Lower lobe of right lung (tissue), 2 donors: ENCODE measurements around the gene JAKMIP1. TPM values are rescaled to one million over a fixed set of nuclear protein-coding genes. Genes with fewer than 3 reads are reported as not detected.

ENCODE experiments used
- ATAC-seq, 2 donors: fragments of 200-7000 bp; cut with Tn5 transposase; one replicate each; pipeline ENCODE4 v1.9.1; 2020 to 2022; ENCODE audit warnings: mild to moderate bottlenecking in 2 of 2, moderate library complexity in 2 of 2
- DNase-seq: peaks from one replicate; pipeline ENCODE4 v3.0.0-alpha.2; 2020
- H3K27ac ChIP-seq: fragments of 200-600 bp; one replicate; pipeline ENCODE4 v1.8.0; 2022
- H3K27me3 ChIP-seq: fragments of 200-600 bp; one replicate; pipeline ENCODE4 v1.8.0; 2022; ENCODE audit warnings: low read depth
- H3K36me3 ChIP-seq: fragments of 200-600 bp; one replicate; pipeline ENCODE4 v1.8.0; 2022; ENCODE audit warnings: mild to moderate bottlenecking
- H3K4me1 ChIP-seq: fragments of 200-600 bp; one replicate; pipeline ENCODE4 v1.8.0; 2022
- H3K4me3 ChIP-seq: fragments of 200-600 bp; one replicate; pipeline ENCODE4 v1.8.0; 2022; ENCODE audit warnings: mild to moderate bottlenecking
- H3K9me3 ChIP-seq: fragments of 200-600 bp; one replicate; pipeline ENCODE4 v1.8.0; 2022
- intact Hi-C: fragments of 100-400 bp; cut with DNase I; formaldehyde crosslinking; loops from one replicate; pipeline ENCODE4 v1.11.0; 2022
- total RNA-seq: library from RNA; stranded (reverse); fragmentation: NEBNext Ultra II Directional; extraction: Animal tissue kit (Norgen Biotek cat#: 25700); gene quantifications from one replicate; pipeline ENCODE4 v1.2.1, GENCODE V29; 2021
- TF ChIP-seq, protein P1 (sequence below): fragments of 200-600 bp; IDR thresholded peaks from one replicate; pipeline ENCODE4 v1.8.0; 2022; ENCODE audit warnings: antibody characterized with exemption, mild to moderate bottlenecking
- donor health status: DM: no; HTN: yes; CAD: no; lungs with severe emphysema.

Gene JAKMIP1
- total RNA-seq, 1 donor from 2014 or later: 0.65 TPM

DNA sequence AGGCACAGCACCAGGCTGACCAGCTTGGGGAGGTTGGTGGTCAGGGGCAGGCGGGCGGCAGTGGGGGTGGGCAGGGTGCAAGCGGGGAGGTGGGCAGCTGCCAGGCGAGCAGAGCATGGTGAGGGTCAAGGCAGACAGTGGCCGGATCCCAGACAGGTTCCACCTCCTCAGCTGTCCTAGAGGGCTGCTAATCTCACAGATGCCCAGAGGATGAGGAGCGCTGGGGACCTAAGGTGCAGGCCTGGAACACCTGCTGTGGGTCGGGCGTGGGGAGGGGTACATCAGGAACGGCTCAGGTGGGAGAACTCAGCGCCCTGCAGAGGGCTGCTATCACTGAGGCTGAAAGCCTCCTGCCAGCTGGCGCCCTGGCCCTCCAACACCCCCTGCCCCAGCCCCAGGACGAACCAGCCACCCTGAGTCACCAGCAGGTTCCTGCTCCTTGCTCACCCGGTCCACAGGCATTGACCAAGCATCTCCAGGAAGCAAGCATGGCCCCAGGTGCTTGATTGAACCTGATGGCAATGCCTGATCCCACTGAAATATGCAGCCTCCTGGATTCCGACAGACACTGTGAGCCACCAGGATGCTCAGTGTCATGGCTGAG is 153.7 kb downstream of the JAKMIP1 start:
- Histone ChIP-seq H3K27ac (no peak overlapping the region), H3K36me3 (no peaks in the 10 kb centered on the region), H3K27me3 (peaks cover 13% of the 10 kb centered on the region), H3K4me3 (no peak overlapping the region), H3K9me3 (no peaks in the 10 kb centered on the region), H3K4me1 (no peaks in the 10 kb centered on the region)
- TF ChIP-seq, protein P1, sequence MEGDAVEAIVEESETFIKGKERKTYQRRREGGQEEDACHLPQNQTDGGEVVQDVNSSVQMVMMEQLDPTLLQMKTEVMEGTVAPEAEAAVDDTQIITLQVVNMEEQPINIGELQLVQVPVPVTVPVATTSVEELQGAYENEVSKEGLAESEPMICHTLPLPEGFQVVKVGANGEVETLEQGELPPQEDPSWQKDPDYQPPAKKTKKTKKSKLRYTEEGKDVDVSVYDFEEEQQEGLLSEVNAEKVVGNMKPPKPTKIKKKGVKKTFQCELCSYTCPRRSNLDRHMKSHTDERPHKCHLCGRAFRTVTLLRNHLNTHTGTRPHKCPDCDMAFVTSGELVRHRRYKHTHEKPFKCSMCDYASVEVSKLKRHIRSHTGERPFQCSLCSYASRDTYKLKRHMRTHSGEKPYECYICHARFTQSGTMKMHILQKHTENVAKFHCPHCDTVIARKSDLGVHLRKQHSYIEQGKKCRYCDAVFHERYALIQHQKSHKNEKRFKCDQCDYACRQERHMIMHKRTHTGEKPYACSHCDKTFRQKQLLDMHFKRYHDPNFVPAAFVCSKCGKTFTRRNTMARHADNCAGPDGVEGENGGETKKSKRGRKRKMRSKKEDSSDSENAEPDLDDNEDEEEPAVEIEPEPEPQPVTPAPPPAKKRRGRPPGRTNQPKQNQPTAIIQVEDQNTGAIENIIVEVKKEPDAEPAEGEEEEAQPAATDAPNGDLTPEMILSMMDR: no peak
- intact Hi-C loops: no loop called here
- DNase-seq: no peak
- no peak for ATAC-seq

DNA sequence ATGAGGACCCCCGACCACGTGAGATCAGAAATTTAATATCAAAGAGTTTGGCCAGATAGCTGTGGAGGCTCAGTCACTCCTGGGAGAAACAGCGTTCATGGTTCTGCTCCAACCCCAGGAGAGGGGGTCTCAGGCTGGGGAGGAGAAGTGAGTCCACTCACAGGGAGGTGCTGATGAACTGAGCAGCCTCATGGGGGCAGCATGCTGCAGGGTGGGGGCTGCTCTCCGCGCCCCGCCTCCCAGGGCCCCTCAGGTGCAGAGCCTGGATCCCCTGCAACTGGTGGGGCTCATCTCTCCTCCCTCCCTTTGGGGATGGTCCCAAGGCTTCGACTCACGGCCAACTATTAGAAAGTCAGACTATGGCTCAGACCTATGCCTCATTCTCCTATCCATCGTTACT is 155.5 kb downstream of the JAKMIP1 start:
- Histone ChIP-seq H3K4me3 (no peak overlapping the region), H3K36me3 (no peaks in the 10 kb centered on the region), H3K4me1 (no peaks in the 10 kb centered on the region), H3K27ac (no peak overlapping the region), H3K9me3 (no peaks in the 10 kb centered on the region), H3K27me3 (peaks cover 13% of the 10 kb centered on the region)
- ATAC-seq: no peak
- no peak for DNase-seq
- intact Hi-C loops: no loop called here
- TF ChIP-seq, protein P1: no peak

DNA sequence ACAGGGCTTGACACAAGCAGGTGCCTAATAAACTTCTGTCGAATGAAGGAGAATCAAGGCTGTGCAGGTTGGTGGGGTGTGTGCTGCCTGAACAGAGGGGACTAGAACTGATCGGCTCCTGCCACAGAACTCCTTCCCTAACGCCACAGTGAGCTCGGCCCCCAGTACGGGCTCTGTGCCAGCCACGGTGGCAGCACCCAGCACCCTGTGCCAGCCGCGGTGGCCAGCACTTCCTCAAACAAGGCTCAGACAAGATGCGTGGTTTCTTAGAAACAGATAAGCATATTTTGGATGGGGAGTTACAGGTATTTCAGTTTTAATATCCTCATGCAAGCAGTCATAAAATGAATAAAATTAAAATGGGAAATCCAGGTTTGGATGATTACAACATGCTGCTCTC is 156.1 kb downstream of the JAKMIP1 start:
- no peaks in the 10 kb centered on the region for H3K36me3 ChIP-seq

DNA sequence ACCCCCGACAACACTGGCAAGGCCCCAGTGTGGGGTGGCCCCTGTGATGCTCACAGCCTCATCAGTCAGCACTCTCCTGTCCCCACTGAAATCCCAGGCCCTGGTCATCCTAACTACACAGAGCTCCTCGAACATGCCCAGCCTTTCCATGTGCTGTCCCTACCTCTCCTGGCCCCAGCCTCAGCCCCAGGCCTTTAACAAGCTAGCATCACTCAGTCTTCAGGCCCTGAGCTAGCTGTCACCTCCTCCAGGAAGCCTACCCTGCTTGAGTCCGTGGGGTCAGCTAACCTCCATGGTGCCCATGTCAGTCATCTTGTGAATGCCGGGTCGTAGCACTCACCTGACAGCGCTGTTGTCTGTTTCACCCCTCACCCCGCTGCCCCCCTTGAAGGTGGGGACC is 156.5 kb downstream of the JAKMIP1 start:
- Histone ChIP-seq H3K9me3 (no peaks in the 10 kb centered on the region), H3K27me3 (peaks cover 13% of the 10 kb centered on the region), H3K27ac (no peak overlapping the region), H3K4me1 (no peaks in the 10 kb centered on the region), H3K4me3 (no peak overlapping the region), H3K36me3 (no peaks in the 10 kb centered on the region)
- ATAC-seq: no peak
- intact Hi-C loops: no loop called here
- DNase-seq: no peak
- TF ChIP-seq, protein P1: no peak

More for the DNA sequence above, 156.1 kb downstream of the JAKMIP1 start:
- ATAC-seq: no peak
- Histone ChIP-seq H3K4me3 (no peak overlapping the region), H3K9me3 (no peaks in the 10 kb centered on the region), H3K4me1 (no peaks in the 10 kb centered on the region), H3K27ac (no peak overlapping the region), H3K27me3 (peaks cover 13% of the 10 kb centered on the region)
- no peak for DNase-seq
- intact Hi-C loops: no loop called here
- TF ChIP-seq, protein P1: no peak

DNA sequence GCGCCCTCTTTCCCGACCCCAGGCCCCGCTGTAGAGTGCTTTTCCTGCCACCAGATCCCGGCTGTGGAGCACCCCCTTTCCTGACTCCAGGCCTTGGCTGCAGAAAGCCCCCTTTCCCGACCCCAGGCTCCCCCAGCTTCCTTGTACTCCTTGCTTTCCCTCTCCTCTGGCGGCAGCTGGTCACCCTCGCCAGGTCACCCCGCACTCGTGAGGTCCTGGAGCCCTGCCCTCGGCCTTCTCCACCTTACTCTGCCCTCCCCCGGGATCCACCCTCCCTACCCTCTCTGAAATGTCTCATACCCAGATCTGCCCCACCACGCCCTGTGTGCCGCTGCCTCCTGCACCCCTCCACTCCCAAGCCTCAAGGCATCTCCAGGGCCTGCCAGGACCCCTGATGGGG is 157.2 kb downstream of the JAKMIP1 start:
- no peak overlapping the region for H3K27ac ChIP-seq
- peaks cover 13% of the 10 kb centered on the region for H3K27me3 ChIP-seq
- no peak overlapping the region for H3K4me3 ChIP-seq
- ATAC-seq (peak in 1 of 2 donors; percentile 16), DNase-seq (no peak)
- H3K9me3 ChIP-seq: no peaks in the 10 kb centered on the region
- H3K36me3 ChIP-seq: no peaks in the 10 kb centered on the region
- no peaks in the 10 kb centered on the region for H3K4me1 ChIP-seq
- intact Hi-C loops: no loop called here
- TF ChIP-seq, protein P1: no peak
